MM.1S (cell line): ENCODE results near the gene SLC9A2.

ENCODE experiments used
- DNase-seq: peaks from one replicate; pipeline ENCODE4 v3.0.0-alpha.2; 2015
- H2AFZ ChIP-seq: fragments of 300-600 bp; sonication (generic); 2 replicates; pipeline ENCODE4 v1.6.0; 2016; ENCODE audit warnings: antibody characterized with exemption, low read length
- H3F3A ChIP-seq: fragments of 300-600 bp; sonication (generic); 2 replicates; pipeline ENCODE4 v1.6.1; 2016; ENCODE audit warnings: mild to moderate bottlenecking, antibody characterized with exemption, low read length, moderate library complexity, mixed read lengths; ENCODE audit not compliant: insufficient read depth
- H3K27ac ChIP-seq: fragments of 300-600 bp; sonication (generic); 2 replicates; pipeline ENCODE4 v1.5.1; 2016; ENCODE audit warnings: mild to moderate bottlenecking, low read length
- H3K27me3 ChIP-seq: fragments of 300-600 bp; sonication (generic); replicated peaks from 2 replicates; pipeline ENCODE4 v1.6.0; 2016; ENCODE audit warnings: low read length; ENCODE audit not compliant: insufficient read depth
- H3K36me3 ChIP-seq: fragments of 300-600 bp; sonication (generic); replicated peaks from 2 replicates; pipeline ENCODE4 v1.6.1; 2016; ENCODE audit warnings: mild to moderate bottlenecking, low read length, mixed read lengths; ENCODE audit not compliant: insufficient read depth
- H3K4me1 ChIP-seq: fragments of 300-600 bp; sonication (generic); 2 replicates; pipeline ENCODE4 v1.6.1; 2016; ENCODE audit warnings: low read length, mixed read lengths
- H3K4me2 ChIP-seq: fragments of 300-600 bp; sonication (generic); 2 replicates; pipeline ENCODE4 v1.6.0; 2016; ENCODE audit warnings: low read depth, low read length
- H3K4me3 ChIP-seq: fragments of 300-600 bp; sonication (generic); 2 replicates; pipeline ENCODE4 v1.5.1; 2016; ENCODE audit warnings: low read length, mixed read lengths
- H3K79me2 ChIP-seq: fragments of 300-600 bp; sonication (generic); 2 replicates; pipeline ENCODE4 v1.6.1; 2016; ENCODE audit warnings: mixed run types, low read length, mixed read lengths
- H3K9ac ChIP-seq: fragments of 300-600 bp; sonication (generic); 2 replicates; pipeline ENCODE4 v1.6.1; 2016; ENCODE audit warnings: low read length, mixed read lengths
- H3K9me2 ChIP-seq: fragments of 300-600 bp; sonication (generic); replicated peaks from 2 replicates; pipeline ENCODE4 v1.6.1; 2016; ENCODE audit warnings: mild to moderate bottlenecking, low read length, mixed read lengths; ENCODE audit not compliant: insufficient read depth
- H3K9me3 ChIP-seq: fragments of 300-600 bp; sonication (generic); replicated peaks from 2 replicates; pipeline ENCODE4 v1.6.1; 2016; ENCODE audit warnings: mild to moderate bottlenecking, low read length, mixed read lengths; ENCODE audit not compliant: insufficient read depth
- H4K20me1 ChIP-seq: fragments of 300-600 bp; sonication (generic); 2 replicates; pipeline ENCODE4 v1.6.1; 2016; ENCODE audit warnings: mild to moderate bottlenecking, low read length, moderate library complexity, mixed read lengths; ENCODE audit not compliant: insufficient read depth
- EZH2 ChIP-seq: fragments of 300-600 bp; sonication (generic); optimal IDR thresholded peaks from 2 replicates; pipeline ENCODE3; 2017; ENCODE audit warnings: low read depth, mild to moderate bottlenecking, antibody characterized with exemption, low read length, mixed read lengths
- EZH2phosphoT487 ChIP-seq: fragments of 300-600 bp; sonication (generic); IDR thresholded peaks from 2 replicates; pipeline ENCODE4 v1.6.1; 2018; ENCODE audit warnings: antibody characterized with exemption, low read length
- TF ChIP-seq, protein P1 (sequence below): fragments of 300-600 bp; sonication (generic); IDR thresholded peaks from 2 replicates; pipeline ENCODE4 v1.5.1; 2016; ENCODE audit warnings: antibody characterized with exemption, low read length, mixed read lengths

Gene SLC9A2

GRCh38 chr2:102635317-102635716, 16.0 kb downstream of the SLC9A2 start:
- TF ChIP-seq EZH2phosphoT487 (no peak), EZH2 (no peak)
- TF ChIP-seq, protein P1, sequence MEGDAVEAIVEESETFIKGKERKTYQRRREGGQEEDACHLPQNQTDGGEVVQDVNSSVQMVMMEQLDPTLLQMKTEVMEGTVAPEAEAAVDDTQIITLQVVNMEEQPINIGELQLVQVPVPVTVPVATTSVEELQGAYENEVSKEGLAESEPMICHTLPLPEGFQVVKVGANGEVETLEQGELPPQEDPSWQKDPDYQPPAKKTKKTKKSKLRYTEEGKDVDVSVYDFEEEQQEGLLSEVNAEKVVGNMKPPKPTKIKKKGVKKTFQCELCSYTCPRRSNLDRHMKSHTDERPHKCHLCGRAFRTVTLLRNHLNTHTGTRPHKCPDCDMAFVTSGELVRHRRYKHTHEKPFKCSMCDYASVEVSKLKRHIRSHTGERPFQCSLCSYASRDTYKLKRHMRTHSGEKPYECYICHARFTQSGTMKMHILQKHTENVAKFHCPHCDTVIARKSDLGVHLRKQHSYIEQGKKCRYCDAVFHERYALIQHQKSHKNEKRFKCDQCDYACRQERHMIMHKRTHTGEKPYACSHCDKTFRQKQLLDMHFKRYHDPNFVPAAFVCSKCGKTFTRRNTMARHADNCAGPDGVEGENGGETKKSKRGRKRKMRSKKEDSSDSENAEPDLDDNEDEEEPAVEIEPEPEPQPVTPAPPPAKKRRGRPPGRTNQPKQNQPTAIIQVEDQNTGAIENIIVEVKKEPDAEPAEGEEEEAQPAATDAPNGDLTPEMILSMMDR: no peak
- Histone ChIP-seq H3K79me2 (no peaks in the 10 kb centered on the region), H3K27me3 (no peaks in the 10 kb centered on the region), H3K4me3 (no peak overlapping the region), H3K9ac (no peak overlapping the region), H3K36me3 (no peaks in the 10 kb centered on the region), H3K9me3 (no peaks in the 10 kb centered on the region), H3F3A (no peaks in the 10 kb centered on the region), H3K27ac (no peak overlapping the region), H3K9me2 (no peaks in the 10 kb centered on the region), H2AFZ (no peak overlapping the region), H4K20me1 (no peaks in the 10 kb centered on the region), H3K4me2 (no peak overlapping the region), H3K4me1 (no peaks in the 10 kb centered on the region)
- DNase-seq: no peak

DNA sequence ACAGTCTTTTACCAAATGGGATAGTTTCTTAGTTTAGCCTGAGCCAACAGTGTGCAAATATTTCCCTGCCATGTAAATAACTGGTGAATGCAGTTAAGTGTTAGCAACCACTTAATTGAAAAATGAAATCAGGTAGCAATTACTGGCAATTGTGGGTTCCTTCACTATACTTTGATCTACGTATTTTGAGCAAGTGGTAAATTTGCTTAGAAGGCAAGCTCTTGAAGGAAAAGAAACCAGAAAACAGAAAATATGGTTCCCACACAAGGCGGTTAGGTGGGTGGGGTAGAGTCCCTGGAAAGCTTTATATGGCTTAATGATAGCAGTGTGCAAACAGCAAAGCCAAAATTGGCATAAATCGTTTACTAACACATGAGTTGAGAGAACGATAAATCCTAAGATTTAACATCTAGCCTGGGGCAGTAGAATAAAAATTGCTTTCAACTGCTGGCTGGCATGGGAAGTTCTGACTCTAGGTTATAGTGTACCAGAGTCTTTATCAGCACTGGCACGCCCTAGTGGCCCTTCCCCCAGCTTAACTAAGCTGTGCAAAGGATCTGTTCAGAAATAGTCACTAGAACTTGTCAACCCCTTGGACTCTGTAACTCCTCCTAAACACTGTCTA, 17.0 kb downstream of the SLC9A2 start:
- H4K20me1 ChIP-seq: no peaks in the 10 kb centered on the region
- H3K27me3 ChIP-seq: no peaks in the 10 kb centered on the region
- TF ChIP-seq, protein P1: no peak
- TF ChIP-seq EZH2phosphoT487 (no peak), EZH2 (no peak)
- no peaks in the 10 kb centered on the region for H3K9me3 ChIP-seq
- no peak overlapping the region for H3K4me3 ChIP-seq
- no peaks in the 10 kb centered on the region for H3K36me3 ChIP-seq
- no peak overlapping the region for H3K9ac ChIP-seq
- H3K79me2 ChIP-seq: no peaks in the 10 kb centered on the region
- H3K4me2 ChIP-seq: no peak overlapping the region
- no peak for DNase-seq
- no peaks in the 10 kb centered on the region for H3K4me1 ChIP-seq
- H3F3A ChIP-seq: no peaks in the 10 kb centered on the region
- no peaks in the 10 kb centered on the region for H3K9me2 ChIP-seq
- H2AFZ ChIP-seq: no peak overlapping the region
- H3K27ac ChIP-seq: no peak overlapping the region

- H4K20me1 ChIP-seq: no peaks in the 10 kb centered on the region
- H3K9me2 ChIP-seq: no peaks in the 10 kb centered on the region
- no peak overlapping the region for H3K9ac ChIP-seq
- H3K27ac ChIP-seq: no peak overlapping the region
- no peaks in the 10 kb centered on the region for H3F3A ChIP-seq
- H3K9me3 ChIP-seq: no peaks in the 10 kb centered on the region
- TF ChIP-seq EZH2phosphoT487: no peak
- TF ChIP-seq, protein P1: no peak
- no peak for TF ChIP-seq EZH2
- no peaks in the 10 kb centered on the region for H3K27me3 ChIP-seq
- H3K79me2 ChIP-seq: no peaks in the 10 kb centered on the region
- H3K4me2 ChIP-seq: no peak overlapping the region
- no peaks in the 10 kb centered on the region for H3K4me1 ChIP-seq
- H3K4me3 ChIP-seq: no peak overlapping the region
- no peaks in the 10 kb centered on the region for H3K36me3 ChIP-seq
- no peak for DNase-seq
- no peak overlapping the region for H2AFZ ChIP-seq
Measured at GRCh38 chr2:102637358-102637757, 18.0 kb downstream of the SLC9A2 start.
